Measurements from ENCODE around the gene VPS4B.
A peak's percentile ranks its signal among the peaks of the same experiment; 100 is the strongest.
"Not testable (repeated sequence)": the region's sequence is repeated elsewhere in the genome, so short reads cannot be mapped to it uniquely, and the experiment has no call there.

The VPS4B gene

GRCh38 chr18:63422087-63422863 lies at the start of gene VPS4B:
VPS4B (minus strand) TSS chr18:63422476; CDS start chr18:63422259, 217 bp downstream.
- DNase-seq (ENCODE audit: low read depth) = peak; percentile 99

GRCh38 chr18:63470751-63471150 lies 48.5 kb upstream of the VPS4B start:
- no peak for DNase-seq (ENCODE audit: low read depth)

- DNase-seq (ENCODE audit: low read depth) = no peak
These were observed 46.3 kb upstream of the VPS4B start for GRCh38 chr18:63468575-63468974.

- DNase-seq (ENCODE audit: low read depth) = no peak
These were observed 45.4 kb upstream of the VPS4B start for GRCh38 chr18:63467699-63468098.

GRCh38 chr18:63465059-63465458 lies 42.8 kb upstream of the VPS4B start:
- DNase-seq (ENCODE audit: low read depth) = no peak

DNA sequence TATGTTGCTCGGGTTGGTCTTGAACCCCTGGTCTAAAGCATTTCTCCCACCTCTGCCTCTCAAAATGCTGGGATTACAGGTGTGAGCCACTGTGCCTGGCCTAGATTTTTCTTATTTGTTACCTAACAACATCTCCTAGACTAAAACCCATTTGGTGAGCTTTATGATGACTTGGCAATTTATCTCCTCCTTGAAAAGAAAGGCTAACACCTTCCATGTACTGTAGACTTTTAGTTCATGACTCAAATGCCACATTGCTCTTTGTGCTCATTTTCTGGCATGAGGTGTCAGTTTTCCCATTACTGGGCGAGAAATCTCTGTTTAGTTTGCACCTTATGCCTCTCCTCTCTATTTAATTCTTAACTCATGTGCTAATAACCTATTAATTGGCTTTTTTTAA lies 42.2 kb upstream of the VPS4B start:
- no peak for DNase-seq (ENCODE audit: low read depth)

DNA sequence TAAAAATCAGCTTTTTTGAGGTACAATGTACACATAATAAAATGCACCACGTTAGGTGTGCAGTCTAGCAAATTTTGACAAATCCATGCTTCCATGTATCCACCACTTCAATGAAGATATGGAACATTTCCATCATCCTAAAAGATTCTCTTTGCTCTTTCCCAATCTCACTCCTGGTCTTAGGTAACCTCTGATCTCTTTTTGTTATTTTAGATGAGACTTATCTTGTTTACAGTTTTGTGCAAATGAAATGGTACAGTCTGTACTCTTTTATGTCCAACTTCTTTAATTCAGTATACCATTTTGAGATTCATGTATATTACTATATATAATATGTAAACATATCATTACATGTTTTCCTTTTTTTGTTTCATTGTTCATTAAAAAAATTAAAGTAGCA lies 38.1 kb upstream of the VPS4B start:
- DNase-seq (ENCODE audit: low read depth) = no peak

GRCh38 chr18:63457977-63458376 lies 35.7 kb upstream of the VPS4B start:
- DNase-seq (ENCODE audit: low read depth) = no peak

GRCh38 chr18:63454497-63454896 lies 32.2 kb upstream of the VPS4B start:
- DNase-seq (ENCODE audit: low read depth) = no peak

- not testable (repeated sequence) for DNase-seq (ENCODE audit: low read depth)
These were observed 30.5 kb upstream of the VPS4B start for GRCh38 chr18:63452751-63453150.

- DNase-seq (ENCODE audit: low read depth) = no peak
These were observed 29.8 kb upstream of the VPS4B start for GRCh38 chr18:63451799-63452660.

DNA sequence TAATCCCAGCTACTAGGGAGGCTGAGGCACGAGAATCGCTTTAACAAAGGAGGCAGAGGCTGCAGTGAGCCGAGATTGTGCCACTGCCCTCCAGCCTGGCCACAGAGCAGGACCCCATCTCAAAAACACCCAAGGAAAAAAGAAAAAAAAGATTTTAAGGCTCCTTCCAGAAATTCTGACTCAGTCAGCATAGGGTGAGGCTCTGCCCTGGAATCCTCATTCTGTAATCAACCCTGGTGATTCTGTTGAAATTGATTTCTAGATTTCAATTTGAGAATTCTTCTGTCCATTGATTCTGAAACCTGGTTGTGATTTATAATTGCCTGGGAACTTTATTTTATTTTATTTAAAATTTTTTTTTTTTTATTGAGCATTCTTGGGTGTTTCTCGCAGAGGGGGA lies 27.1 kb upstream of the VPS4B start:
- no peak for DNase-seq (ENCODE audit: low read depth)

DNA sequence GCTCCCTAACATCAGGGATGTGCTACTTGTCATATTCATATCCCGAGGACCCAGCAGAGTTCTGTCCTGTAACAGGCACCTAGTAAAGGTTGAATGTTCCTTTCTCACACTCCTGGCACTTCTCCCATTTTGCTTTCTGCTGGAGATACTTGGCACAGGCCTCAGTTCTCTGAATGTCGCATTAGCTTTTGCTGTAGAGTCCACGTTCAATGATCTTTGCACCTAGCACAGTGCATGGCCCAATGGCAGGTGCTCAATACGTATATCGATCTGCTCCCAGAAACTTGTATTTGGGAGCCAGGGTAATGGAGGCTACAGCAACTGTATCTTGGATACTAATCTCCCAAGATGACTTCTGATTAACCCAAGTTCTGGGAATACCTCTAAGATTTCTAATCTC lies 24.8 kb upstream of the VPS4B start:
- no peak for DNase-seq (ENCODE audit: low read depth)

- no peak for DNase-seq (ENCODE audit: low read depth)
These were observed 24.0 kb upstream of the VPS4B start for GRCh38 chr18:63446266-63446665.

DNA sequence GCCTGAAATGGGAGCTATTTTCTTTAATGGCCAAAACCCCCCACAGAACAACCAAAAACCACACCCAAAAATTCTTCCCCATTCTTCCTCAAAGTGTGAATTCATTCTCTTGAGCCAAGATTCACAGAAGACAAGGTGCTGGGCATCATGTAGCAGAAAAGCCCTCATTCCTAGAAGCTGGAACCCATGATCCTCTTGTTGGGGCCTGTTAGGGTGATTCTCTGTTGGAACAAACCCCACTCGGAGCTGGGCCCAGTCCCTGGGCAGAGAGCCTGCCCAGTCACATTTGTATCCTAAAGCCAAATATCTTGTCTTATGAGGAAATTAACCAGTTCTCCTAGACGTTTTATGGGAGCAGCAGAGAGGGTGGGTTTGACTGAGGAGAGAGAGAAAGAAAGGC lies 22.8 kb upstream of the VPS4B start:
- DNase-seq (ENCODE audit: low read depth) = no peak

- DNase-seq (ENCODE audit: low read depth) = no peak
These were observed 22.3 kb upstream of the VPS4B start for GRCh38 chr18:63444580-63444979.

DNA sequence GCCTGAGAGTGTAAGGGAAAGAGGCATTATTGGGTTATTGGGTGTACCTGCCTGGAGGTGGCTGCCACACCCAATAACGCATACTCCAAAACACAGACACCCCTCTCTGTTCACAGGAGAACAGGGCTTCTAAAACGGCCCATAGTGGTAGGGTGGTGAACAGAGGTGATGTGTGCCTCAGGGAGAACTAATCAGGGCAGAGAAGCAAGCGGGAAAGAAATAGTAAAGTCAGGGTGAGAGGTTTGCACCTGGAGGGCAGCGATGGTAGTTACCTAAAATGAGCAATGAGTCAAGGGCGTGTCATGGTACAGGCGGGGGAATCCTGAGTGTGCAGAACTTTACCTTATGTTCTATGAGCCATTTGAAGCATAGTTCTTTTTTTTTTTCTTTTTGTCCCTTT lies 21.6 kb upstream of the VPS4B start:
- no peak for DNase-seq (ENCODE audit: low read depth)

GRCh38 chr18:63440881-63441280 lies 18.6 kb upstream of the VPS4B start:
- no peak for DNase-seq (ENCODE audit: low read depth)

GRCh38 chr18:63440219-63440618 lies 17.9 kb upstream of the VPS4B start:
- no peak for DNase-seq (ENCODE audit: low read depth)

- peak; percentile 38 for DNase-seq (ENCODE audit: low read depth)
These were observed 17.1 kb upstream of the VPS4B start for GRCh38 chr18:63439334-63439733.

DNA sequence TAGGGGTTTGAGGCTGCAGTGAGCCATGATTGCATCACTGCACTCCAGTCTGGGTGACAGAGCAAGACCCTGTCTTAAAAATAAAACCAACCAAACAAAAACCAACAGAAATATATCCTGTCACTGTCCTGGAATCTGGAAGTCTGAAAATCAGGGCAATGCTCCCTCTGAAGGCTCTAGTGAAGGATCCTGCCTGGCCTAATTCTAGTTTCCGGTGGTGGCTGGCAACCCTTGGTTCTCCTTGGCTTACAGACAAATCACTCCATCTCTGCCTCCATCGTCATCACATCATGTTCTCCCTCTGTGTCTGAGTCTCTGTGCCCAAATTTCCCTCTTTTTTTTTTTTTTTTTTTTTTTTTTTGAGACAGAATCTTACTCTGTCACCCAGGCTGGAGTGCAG lies 15.9 kb upstream of the VPS4B start:
- no peak for DNase-seq (ENCODE audit: low read depth)

DNA sequence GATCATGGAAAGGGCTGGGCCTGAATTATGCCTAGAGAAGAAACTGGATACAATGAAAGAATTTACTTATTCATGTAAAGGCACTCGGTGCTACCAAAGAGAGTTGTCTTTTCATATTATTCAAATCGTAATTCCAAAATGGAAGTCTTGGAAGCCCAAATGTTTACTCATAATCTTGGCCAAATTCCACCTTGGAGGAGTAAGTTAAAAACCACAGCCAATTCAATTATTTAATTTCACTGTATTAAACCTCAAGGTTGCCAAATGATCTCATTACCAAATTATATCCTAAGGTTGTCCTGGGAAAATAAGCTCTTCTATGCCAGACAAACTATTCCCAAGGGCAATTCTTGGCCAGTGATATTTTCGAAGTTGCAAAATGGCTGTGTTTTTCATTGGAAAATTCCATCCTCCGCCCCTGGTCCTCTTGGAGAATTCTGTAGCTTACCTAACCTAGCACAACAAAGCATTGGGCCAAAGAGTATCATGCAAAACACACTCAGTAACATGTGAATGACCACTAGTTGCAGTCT lies 11.1 kb upstream of the VPS4B start:
- no peak for DNase-seq (ENCODE audit: low read depth)

DNA sequence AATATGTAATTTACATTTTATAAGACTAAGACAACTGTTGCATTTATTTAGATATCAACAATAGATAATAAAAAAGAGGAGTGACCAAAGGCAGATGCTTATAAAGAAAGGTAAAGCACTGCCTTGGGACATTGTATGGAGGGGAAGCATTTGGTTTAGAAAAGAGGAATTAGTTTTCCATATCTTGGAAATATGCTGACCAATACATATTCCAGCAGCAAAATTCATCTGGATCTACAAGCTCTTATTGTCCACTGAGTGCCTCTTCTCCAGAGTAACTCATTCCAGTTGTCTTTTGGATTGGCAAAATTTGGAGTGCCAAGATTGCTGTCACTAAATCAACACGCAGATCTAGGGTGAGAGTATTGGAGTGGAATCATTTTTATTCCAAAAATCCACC lies 8.9 kb upstream of the VPS4B start:
- DNase-seq (ENCODE audit: low read depth) = no peak
